ENCODE results near the gene TRAPPC8.
"Not testable (repeated sequence)": the region's sequence is repeated elsewhere in the genome, so short reads cannot be mapped to it uniquely, and the experiment has no call there.

The TRAPPC8 gene

GRCh38 chr18:31828613-31829012, 114.3 kb downstream of the TRAPPC8 start:
- Histone ChIP-seq H3K36me3 (ENCODE audit: control insufficient read depth, insufficient read depth, low read length) (no peaks in the 10 kb centered on the region), H3K4me3 (ENCODE audit: insufficient read depth, low read depth, low read length) (no peak overlapping the region), H3K27me3 (ENCODE audit: control insufficient read depth, insufficient read depth, low read length, poor library complexity, severe bottlenecking) (no peaks in the 10 kb centered on the region), H3K27ac (ENCODE audit: insufficient read depth, low read depth, low read length, poor library complexity, severe bottlenecking) (no peak overlapping the region), H3K4me1 (ENCODE audit: control insufficient read depth, insufficient read depth, low read length) (no peaks in the 10 kb centered on the region), H3K9me3 (ENCODE audit: control insufficient read depth, low read length) (no peaks in the 10 kb centered on the region)
- WGBS, 2 experiments: 95 to 97% methylated on average over 10 of the region's 10 CpGs

- H3K9me3 ChIP-seq (ENCODE audit: control insufficient read depth, low read length); H3K4me1 ChIP-seq (ENCODE audit: control insufficient read depth, insufficient read depth, low read length); H3K4me3 ChIP-seq (ENCODE audit: insufficient read depth, low read depth, low read length); H3K27me3 ChIP-seq (ENCODE audit: control insufficient read depth, insufficient read depth, low read length, poor library complexity, severe bottlenecking); H3K36me3 ChIP-seq (ENCODE audit: control insufficient read depth, insufficient read depth, low read length); H3K27ac ChIP-seq (ENCODE audit: insufficient read depth, low read depth, low read length, poor library complexity, severe bottlenecking): not testable (repeated sequence)
- 86 to 88% methylated on average over 10 of the region's 10 CpGs for WGBS, 2 experiments
Measured at GRCh38 chr18:31826673-31827325, 116.1 kb downstream of the TRAPPC8 start.

- Histone ChIP-seq H3K9me3 (ENCODE audit: control insufficient read depth, low read length) (no peaks in the 10 kb centered on the region), H3K27ac (ENCODE audit: insufficient read depth, low read depth, low read length, poor library complexity, severe bottlenecking) (no peak overlapping the region), H3K36me3 (ENCODE audit: control insufficient read depth, insufficient read depth, low read length) (no peaks in the 10 kb centered on the region), H3K27me3 (ENCODE audit: control insufficient read depth, insufficient read depth, low read length, poor library complexity, severe bottlenecking) (no peaks in the 10 kb centered on the region), H3K4me1 (ENCODE audit: control insufficient read depth, insufficient read depth, low read length) (no peaks in the 10 kb centered on the region), H3K4me3 (ENCODE audit: insufficient read depth, low read depth, low read length) (no peak overlapping the region)
- WGBS, 2 experiments: 38 to 41% methylated on average over 3 of the region's 3 CpGs
Measured at GRCh38 chr18:31825772-31826171, 117.2 kb downstream of the TRAPPC8 start.

GRCh38 chr18:31821545-31822171, 121.3 kb downstream of the TRAPPC8 start:
- Histone ChIP-seq H3K4me1 (ENCODE audit: control insufficient read depth, insufficient read depth, low read length) (no peaks in the 10 kb centered on the region), H3K9me3 (ENCODE audit: control insufficient read depth, low read length) (no peaks in the 10 kb centered on the region), H3K36me3 (ENCODE audit: control insufficient read depth, insufficient read depth, low read length) (no peaks in the 10 kb centered on the region), H3K4me3 (ENCODE audit: insufficient read depth, low read depth, low read length) (no peak overlapping the region), H3K27ac (ENCODE audit: insufficient read depth, low read depth, low read length, poor library complexity, severe bottlenecking) (no peak overlapping the region), H3K27me3 (ENCODE audit: control insufficient read depth, insufficient read depth, low read length, poor library complexity, severe bottlenecking) (no peaks in the 10 kb centered on the region)
- 94% methylated on average over 8 of the region's 8 CpGs for WGBS, 2 experiments

- H3K9me3 ChIP-seq (ENCODE audit: control insufficient read depth, low read length): no peaks in the 10 kb centered on the region
- H3K4me1 ChIP-seq (ENCODE audit: control insufficient read depth, insufficient read depth, low read length): no peaks in the 10 kb centered on the region
- H3K27ac ChIP-seq (ENCODE audit: insufficient read depth, low read depth, low read length, poor library complexity, severe bottlenecking): no peak overlapping the region
- no peaks in the 10 kb centered on the region for H3K36me3 ChIP-seq (ENCODE audit: control insufficient read depth, insufficient read depth, low read length)
- 100% methylated on average over 1 of the region's 1 CpG; no CpG with 5 or more reads in 1 of the 2 experiments for WGBS, 2 experiments
- H3K4me3 ChIP-seq (ENCODE audit: insufficient read depth, low read depth, low read length): no peak overlapping the region
- H3K27me3 ChIP-seq (ENCODE audit: control insufficient read depth, insufficient read depth, low read length, poor library complexity, severe bottlenecking): no peaks in the 10 kb centered on the region
Measured at GRCh38 chr18:31819925-31820229, 123.1 kb downstream of the TRAPPC8 start.

GRCh38 chr18:31819106-31819924, 123.6 kb downstream of the TRAPPC8 start:
- WGBS, 2 experiments: 69 to 70% methylated on average over 11 of the region's 11 CpGs

GRCh38 chr18:31814132-31814531, 128.8 kb downstream of the TRAPPC8 start:
- no peak overlapping the region for H3K4me3 ChIP-seq (ENCODE audit: insufficient read depth, low read depth, low read length)
- no peaks in the 10 kb centered on the region for H3K9me3 ChIP-seq (ENCODE audit: control insufficient read depth, low read length)
- WGBS, 2 experiments: 88 to 90% methylated on average over 3 of the region's 3 CpGs
- no peak overlapping the region for H3K27ac ChIP-seq (ENCODE audit: insufficient read depth, low read depth, low read length, poor library complexity, severe bottlenecking)
- H3K4me1 ChIP-seq (ENCODE audit: control insufficient read depth, insufficient read depth, low read length): no peaks in the 10 kb centered on the region
- no peaks in the 10 kb centered on the region for H3K27me3 ChIP-seq (ENCODE audit: control insufficient read depth, insufficient read depth, low read length, poor library complexity, severe bottlenecking)
- H3K36me3 ChIP-seq (ENCODE audit: control insufficient read depth, insufficient read depth, low read length): no peaks in the 10 kb centered on the region

More at GRCh38 chr18:31819106-31819924, 123.6 kb downstream of the TRAPPC8 start:
- Histone ChIP-seq H3K9me3 (ENCODE audit: control insufficient read depth, low read length) (no peaks in the 10 kb centered on the region), H3K4me3 (ENCODE audit: insufficient read depth, low read depth, low read length) (no peak overlapping the region), H3K36me3 (ENCODE audit: control insufficient read depth, insufficient read depth, low read length) (no peaks in the 10 kb centered on the region), H3K27ac (ENCODE audit: insufficient read depth, low read depth, low read length, poor library complexity, severe bottlenecking) (no peak overlapping the region), H3K4me1 (ENCODE audit: control insufficient read depth, insufficient read depth, low read length) (no peaks in the 10 kb centered on the region), H3K27me3 (ENCODE audit: control insufficient read depth, insufficient read depth, low read length, poor library complexity, severe bottlenecking) (no peaks in the 10 kb centered on the region)

GRCh38 chr18:31810336-31811130, 132.4 kb downstream of the TRAPPC8 start:
- not testable (repeated sequence) for H3K4me1 ChIP-seq (ENCODE audit: control insufficient read depth, insufficient read depth, low read length); H3K4me3 ChIP-seq (ENCODE audit: insufficient read depth, low read depth, low read length); H3K27me3 ChIP-seq (ENCODE audit: control insufficient read depth, insufficient read depth, low read length, poor library complexity, severe bottlenecking); H3K36me3 ChIP-seq (ENCODE audit: control insufficient read depth, insufficient read depth, low read length); H3K9me3 ChIP-seq (ENCODE audit: control insufficient read depth, low read length); H3K27ac ChIP-seq (ENCODE audit: insufficient read depth, low read depth, low read length, poor library complexity, severe bottlenecking)
- WGBS, 2 experiments: 70 to 78% methylated on average over 6 to 7 of the region's 7 CpGs

GRCh38 chr18:31809049-31809448, 133.9 kb downstream of the TRAPPC8 start:
- not testable (repeated sequence) for H3K4me1 ChIP-seq (ENCODE audit: control insufficient read depth, insufficient read depth, low read length); H3K27ac ChIP-seq (ENCODE audit: insufficient read depth, low read depth, low read length, poor library complexity, severe bottlenecking); H3K9me3 ChIP-seq (ENCODE audit: control insufficient read depth, low read length); H3K4me3 ChIP-seq (ENCODE audit: insufficient read depth, low read depth, low read length); H3K36me3 ChIP-seq (ENCODE audit: control insufficient read depth, insufficient read depth, low read length); H3K27me3 ChIP-seq (ENCODE audit: control insufficient read depth, insufficient read depth, low read length, poor library complexity, severe bottlenecking)
- 82 to 91% methylated on average over 3 of the region's 4 CpGs for WGBS, 2 experiments

GRCh38 chr18:31801078-31801477, 141.8 kb downstream of the TRAPPC8 start:
- H3K4me3 ChIP-seq (ENCODE audit: insufficient read depth, low read depth, low read length): no peak overlapping the region
- no peaks in the 10 kb centered on the region for H3K27me3 ChIP-seq (ENCODE audit: control insufficient read depth, insufficient read depth, low read length, poor library complexity, severe bottlenecking)
- H3K9me3 ChIP-seq (ENCODE audit: control insufficient read depth, low read length): no peaks in the 10 kb centered on the region
- H3K27ac ChIP-seq (ENCODE audit: insufficient read depth, low read depth, low read length, poor library complexity, severe bottlenecking): no peak overlapping the region
- H3K4me1 ChIP-seq (ENCODE audit: control insufficient read depth, insufficient read depth, low read length): no peaks in the 10 kb centered on the region
- no peaks in the 10 kb centered on the region for H3K36me3 ChIP-seq (ENCODE audit: control insufficient read depth, insufficient read depth, low read length)
- 91 to 95% methylated on average over 2 of the region's 2 CpGs for WGBS, 2 experiments

All from ectodermal cell (in vitro differentiated cells).